MM.1S (cell line): ENCODE results near the gene RNF187.

Experiments used
- DNase-seq: peaks from one replicate; pipeline ENCODE4 v3.0.0-alpha.2; 2015
- H2AFZ ChIP-seq: fragments of 300-600 bp; sonication (generic); 2 replicates; pipeline ENCODE4 v1.6.0; 2016; ENCODE audit warnings: antibody characterized with exemption, low read length
- H3F3A ChIP-seq: fragments of 300-600 bp; sonication (generic); 2 replicates; pipeline ENCODE4 v1.6.1; 2016; ENCODE audit warnings: mild to moderate bottlenecking, antibody characterized with exemption, low read length, moderate library complexity, mixed read lengths; ENCODE audit not compliant: insufficient read depth
- H3K27ac ChIP-seq: fragments of 300-600 bp; sonication (generic); 2 replicates; pipeline ENCODE4 v1.5.1; 2016; ENCODE audit warnings: mild to moderate bottlenecking, low read length
- H3K27me3 ChIP-seq: fragments of 300-600 bp; sonication (generic); replicated peaks from 2 replicates; pipeline ENCODE4 v1.6.0; 2016; ENCODE audit warnings: low read length; ENCODE audit not compliant: insufficient read depth
- H3K36me3 ChIP-seq: fragments of 300-600 bp; sonication (generic); replicated peaks from 2 replicates; pipeline ENCODE4 v1.6.1; 2016; ENCODE audit warnings: mild to moderate bottlenecking, low read length, mixed read lengths; ENCODE audit not compliant: insufficient read depth
- H3K4me1 ChIP-seq: fragments of 300-600 bp; sonication (generic); 2 replicates; pipeline ENCODE4 v1.6.1; 2016; ENCODE audit warnings: low read length, mixed read lengths
- H3K4me2 ChIP-seq: fragments of 300-600 bp; sonication (generic); 2 replicates; pipeline ENCODE4 v1.6.0; 2016; ENCODE audit warnings: low read depth, low read length
- H3K4me3 ChIP-seq: fragments of 300-600 bp; sonication (generic); 2 replicates; pipeline ENCODE4 v1.5.1; 2016; ENCODE audit warnings: low read length, mixed read lengths
- H3K79me2 ChIP-seq: fragments of 300-600 bp; sonication (generic); 2 replicates; pipeline ENCODE4 v1.6.1; 2016; ENCODE audit warnings: mixed run types, low read length, mixed read lengths
- H3K9ac ChIP-seq: fragments of 300-600 bp; sonication (generic); 2 replicates; pipeline ENCODE4 v1.6.1; 2016; ENCODE audit warnings: low read length, mixed read lengths
- H3K9me2 ChIP-seq: fragments of 300-600 bp; sonication (generic); replicated peaks from 2 replicates; pipeline ENCODE4 v1.6.1; 2016; ENCODE audit warnings: mild to moderate bottlenecking, low read length, mixed read lengths; ENCODE audit not compliant: insufficient read depth
- H3K9me3 ChIP-seq: fragments of 300-600 bp; sonication (generic); replicated peaks from 2 replicates; pipeline ENCODE4 v1.6.1; 2016; ENCODE audit warnings: mild to moderate bottlenecking, low read length, mixed read lengths; ENCODE audit not compliant: insufficient read depth
- H4K20me1 ChIP-seq: fragments of 300-600 bp; sonication (generic); 2 replicates; pipeline ENCODE4 v1.6.1; 2016; ENCODE audit warnings: mild to moderate bottlenecking, low read length, moderate library complexity, mixed read lengths; ENCODE audit not compliant: insufficient read depth
- EZH2 ChIP-seq: fragments of 300-600 bp; sonication (generic); optimal IDR thresholded peaks from 2 replicates; pipeline ENCODE3; 2017; ENCODE audit warnings: low read depth, mild to moderate bottlenecking, antibody characterized with exemption, low read length, mixed read lengths
- EZH2phosphoT487 ChIP-seq: fragments of 300-600 bp; sonication (generic); IDR thresholded peaks from 2 replicates; pipeline ENCODE4 v1.6.1; 2018; ENCODE audit warnings: antibody characterized with exemption, low read length
- TF ChIP-seq, protein P1 (sequence below): fragments of 300-600 bp; sonication (generic); IDR thresholded peaks from 2 replicates; pipeline ENCODE4 v1.5.1; 2016; ENCODE audit warnings: antibody characterized with exemption, low read length, mixed read lengths

The RNF187 gene

DNA sequence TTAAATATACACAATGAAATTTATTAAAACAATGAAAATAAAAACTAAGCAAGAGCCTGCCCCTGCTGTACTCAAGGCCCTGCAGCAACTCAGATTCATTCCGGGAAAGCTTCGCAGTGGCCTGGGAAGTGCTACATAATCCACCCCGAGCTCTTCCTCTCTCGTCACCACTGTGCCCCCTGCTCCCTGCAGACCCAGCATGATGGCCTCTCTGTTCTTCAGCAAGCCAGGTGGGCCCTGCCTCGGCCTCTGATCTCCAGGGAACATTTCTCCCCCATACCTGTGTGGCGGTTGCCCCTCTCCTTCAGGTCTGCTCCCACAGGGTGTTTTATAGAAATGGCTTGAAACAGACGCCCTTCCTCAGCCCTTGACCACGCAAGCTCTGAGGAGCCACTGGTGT is 10.6 kb downstream of the RNF187 start:
- no peaks in the 10 kb centered on the region for H3K79me2 ChIP-seq
- peaks cover 8% of the 10 kb centered on the region; the same call in 1 of the 2 replicates for H3F3A ChIP-seq
- no peak overlapping the region for H3K4me3 ChIP-seq
- TF ChIP-seq, protein P1, sequence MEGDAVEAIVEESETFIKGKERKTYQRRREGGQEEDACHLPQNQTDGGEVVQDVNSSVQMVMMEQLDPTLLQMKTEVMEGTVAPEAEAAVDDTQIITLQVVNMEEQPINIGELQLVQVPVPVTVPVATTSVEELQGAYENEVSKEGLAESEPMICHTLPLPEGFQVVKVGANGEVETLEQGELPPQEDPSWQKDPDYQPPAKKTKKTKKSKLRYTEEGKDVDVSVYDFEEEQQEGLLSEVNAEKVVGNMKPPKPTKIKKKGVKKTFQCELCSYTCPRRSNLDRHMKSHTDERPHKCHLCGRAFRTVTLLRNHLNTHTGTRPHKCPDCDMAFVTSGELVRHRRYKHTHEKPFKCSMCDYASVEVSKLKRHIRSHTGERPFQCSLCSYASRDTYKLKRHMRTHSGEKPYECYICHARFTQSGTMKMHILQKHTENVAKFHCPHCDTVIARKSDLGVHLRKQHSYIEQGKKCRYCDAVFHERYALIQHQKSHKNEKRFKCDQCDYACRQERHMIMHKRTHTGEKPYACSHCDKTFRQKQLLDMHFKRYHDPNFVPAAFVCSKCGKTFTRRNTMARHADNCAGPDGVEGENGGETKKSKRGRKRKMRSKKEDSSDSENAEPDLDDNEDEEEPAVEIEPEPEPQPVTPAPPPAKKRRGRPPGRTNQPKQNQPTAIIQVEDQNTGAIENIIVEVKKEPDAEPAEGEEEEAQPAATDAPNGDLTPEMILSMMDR: no peak
- TF ChIP-seq EZH2phosphoT487: no peak
- no peak for TF ChIP-seq EZH2
- no peaks in the 10 kb centered on the region for H4K20me1 ChIP-seq
- H3K4me1 ChIP-seq: peaks cover 15% of the 10 kb centered on the region
- H3K27ac ChIP-seq: no peak overlapping the region
- H3K27me3 ChIP-seq: no peaks in the 10 kb centered on the region
- H3K9ac ChIP-seq: no peak overlapping the region
- DNase-seq: no peak
- H3K9me3 ChIP-seq: no peaks in the 10 kb centered on the region
- H3K36me3 ChIP-seq: no peaks in the 10 kb centered on the region
- no peak overlapping the region for H2AFZ ChIP-seq
- H3K9me2 ChIP-seq: no peaks in the 10 kb centered on the region
- H3K4me2 ChIP-seq: no peak overlapping the region

DNA sequence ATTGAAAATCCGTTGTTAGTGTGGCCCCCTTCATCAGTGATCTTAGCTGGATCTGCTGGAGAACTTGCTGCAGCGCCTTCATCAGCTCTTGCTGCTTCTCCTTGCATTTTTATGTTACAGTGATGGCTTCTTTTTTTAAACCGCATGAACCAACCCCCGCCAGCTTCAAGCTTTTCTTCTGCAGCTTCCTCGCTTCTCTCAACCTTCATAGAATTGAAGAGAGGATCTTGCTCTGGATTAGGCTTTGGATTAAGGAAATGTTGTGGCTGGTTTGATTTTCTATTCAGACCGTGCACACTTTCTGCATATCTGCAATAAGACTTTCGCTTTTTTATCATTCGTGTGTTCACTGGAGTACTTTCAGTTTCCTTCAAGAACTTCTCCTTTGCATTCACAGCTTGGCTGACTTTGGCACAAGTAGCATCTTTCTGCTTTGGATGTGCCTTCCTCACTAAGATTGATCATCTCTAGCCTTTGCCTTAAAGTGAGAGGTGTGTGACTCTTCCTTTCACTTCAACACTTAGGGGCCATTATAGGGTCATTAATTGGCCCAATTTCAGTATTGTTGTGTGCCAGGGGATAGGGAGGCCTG is 13.1 kb downstream of the RNF187 start:
- H3K9me2 ChIP-seq: no peaks in the 10 kb centered on the region
- DNase-seq: no peak
- H3K27ac ChIP-seq: no peak overlapping the region
- H3K36me3 ChIP-seq: no peaks in the 10 kb centered on the region
- TF ChIP-seq EZH2 (no peak), EZH2phosphoT487 (no peak)
- no peak overlapping the region for H3K4me3 ChIP-seq
- H3K9me3 ChIP-seq: no peaks in the 10 kb centered on the region
- no peak overlapping the region for H3K4me2 ChIP-seq
- peaks cover 15% of the 10 kb centered on the region for H3K4me1 ChIP-seq
- peaks cover 8% of the 10 kb centered on the region; the same call in 1 of the 2 replicates for H3F3A ChIP-seq
- H3K79me2 ChIP-seq: no peaks in the 10 kb centered on the region
- no peaks in the 10 kb centered on the region for H4K20me1 ChIP-seq
- no peaks in the 10 kb centered on the region for H3K27me3 ChIP-seq
- H3K9ac ChIP-seq: no peak overlapping the region
- H2AFZ ChIP-seq: no peak overlapping the region

DNA sequence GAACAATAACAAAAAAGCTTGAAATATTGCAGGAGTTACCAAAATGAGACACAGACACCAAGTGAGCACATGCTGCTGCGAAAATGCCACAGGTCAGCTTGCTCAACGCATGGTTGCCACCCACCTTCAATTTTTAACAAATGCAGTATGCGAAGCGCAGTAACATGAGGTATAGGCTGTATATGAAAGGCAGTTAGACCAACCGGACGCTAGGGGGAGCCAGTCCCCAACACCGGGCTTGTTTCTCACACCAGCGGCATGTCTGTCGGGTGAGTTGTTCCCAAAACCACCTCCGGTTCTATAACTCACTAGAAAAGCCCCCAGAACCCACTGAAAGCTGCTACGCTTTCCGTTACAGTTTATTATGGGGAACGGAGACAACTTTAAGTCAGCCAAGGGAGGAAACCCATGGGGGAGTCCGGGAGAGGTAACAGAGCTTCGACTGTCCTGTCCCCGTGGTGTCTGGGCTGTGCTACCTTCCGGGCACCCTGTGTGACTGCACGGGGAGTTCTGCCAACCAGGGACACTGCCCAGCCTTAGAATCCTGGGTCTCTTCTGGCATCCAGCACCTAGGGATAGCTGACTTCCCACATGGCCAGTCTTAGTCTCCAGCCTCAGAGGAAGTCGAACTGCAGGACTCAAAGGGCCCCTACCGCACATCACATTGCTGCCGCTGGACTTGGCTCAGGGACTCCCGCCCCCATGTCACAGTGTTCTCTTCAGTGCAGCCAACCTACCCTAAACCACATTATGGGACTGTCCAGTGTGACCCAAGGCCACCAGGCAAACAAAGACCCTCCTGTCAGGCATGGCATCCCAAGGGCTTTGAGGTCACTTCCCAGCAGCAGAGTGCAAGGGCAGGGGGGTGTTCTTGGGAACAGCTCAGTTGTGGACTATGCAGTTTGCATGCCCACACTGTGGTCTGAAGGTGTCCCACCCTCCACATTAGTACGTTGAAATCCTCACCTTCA is 14.0 kb downstream of the RNF187 start:
- peak overlapping the region; percentile 35 for H3K4me2 ChIP-seq
- H3F3A ChIP-seq: peaks cover 8% of the 10 kb centered on the region; the same call in 1 of the 2 replicates
- H3K9ac ChIP-seq: no peak overlapping the region
- H3K9me3 ChIP-seq: no peaks in the 10 kb centered on the region
- H3K36me3 ChIP-seq: no peaks in the 10 kb centered on the region
- peaks cover 15% of the 10 kb centered on the region for H3K4me1 ChIP-seq
- peak overlapping the region; percentile 32; the same call in 1 of the 2 replicates for H2AFZ ChIP-seq
- H3K27ac ChIP-seq: no peak overlapping the region
- no peaks in the 10 kb centered on the region for H3K27me3 ChIP-seq
- H3K9me2 ChIP-seq: no peaks in the 10 kb centered on the region
- peak; percentile 85 for DNase-seq
- no peaks in the 10 kb centered on the region for H4K20me1 ChIP-seq
- no peak overlapping the region for H3K4me3 ChIP-seq
- H3K79me2 ChIP-seq: no peaks in the 10 kb centered on the region
- TF ChIP-seq EZH2phosphoT487: no peak
- TF ChIP-seq, protein P1: peak; percentile 99
